ENCODE measurements around the gene RICTOR.

GRCh38 chr5:39117401-39117800 lies 43.2 kb upstream of the RICTOR start:
- TF ChIP-seq CTCF (IDR thresholded peaks at IDR 0.05; ENCODE audit: low read depth, low read length) (no peak), EZH2phosphoT487 (IDR thresholded peaks at IDR 0.05; ENCODE audit: low read depth) (no peak)

Measured in OCI-LY3 (cell line).